GM21515 (cell line): Measurements from ENCODE around the gene CACNA1C.

Experiments used
- ATAC-seq: cut with Tn5 transposase; IDR thresholded peaks from one replicate; pipeline ENCODE4 v1.9.1; 2021; ENCODE audit not compliant: unreplicated experiment

The CACNA1C gene

GRCh38 chr12:2273288-2273687 is 220.5 kb downstream of the CACNA1C start:
- ATAC-seq, result no peak

GRCh38 chr12:2273751-2274150 is 221.0 kb downstream of the CACNA1C start:
- no peak for ATAC-seq

- no peak for ATAC-seq
Measured at GRCh38 chr12:2274733-2275132, 221.9 kb downstream of the CACNA1C start.

- ATAC-seq, result no peak
Measured at GRCh38 chr12:2276288-2277033, 223.7 kb downstream of the CACNA1C start.

- no peak for ATAC-seq
Measured at GRCh38 chr12:2277492-2278155, 224.8 kb downstream of the CACNA1C start.

GRCh38 chr12:2281446-2281845 is 228.7 kb downstream of the CACNA1C start:
- ATAC-seq, result no peak

GRCh38 chr12:2282318-2282717 is 229.5 kb downstream of the CACNA1C start:
- ATAC-seq, result no peak

- ATAC-seq, result no peak
Measured at GRCh38 chr12:2283480-2283879, 230.7 kb downstream of the CACNA1C start.

DNA sequence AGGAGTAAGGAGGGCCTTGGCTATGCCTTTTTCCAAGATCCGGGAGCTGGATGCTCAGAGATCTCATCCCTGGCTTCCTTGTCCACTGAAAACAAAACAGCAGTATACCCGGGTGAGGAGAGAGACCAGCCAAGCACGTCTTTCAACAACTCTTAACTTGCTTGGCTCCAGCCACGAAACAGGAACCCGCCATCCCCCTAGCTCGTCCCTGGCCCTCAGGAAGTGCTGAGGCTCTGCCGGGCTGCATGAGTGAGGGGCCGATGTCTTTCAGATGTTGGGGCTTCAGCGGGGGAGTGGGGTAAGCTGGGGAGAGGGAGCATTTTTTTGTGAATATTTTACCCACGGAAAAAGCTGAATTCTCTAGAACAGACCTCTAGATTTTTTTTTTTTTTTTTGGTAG is 231.1 kb downstream of the CACNA1C start:
- ATAC-seq, result no peak

GRCh38 chr12:2284321-2284813 is 231.6 kb downstream of the CACNA1C start:
- ATAC-seq, result no peak

DNA sequence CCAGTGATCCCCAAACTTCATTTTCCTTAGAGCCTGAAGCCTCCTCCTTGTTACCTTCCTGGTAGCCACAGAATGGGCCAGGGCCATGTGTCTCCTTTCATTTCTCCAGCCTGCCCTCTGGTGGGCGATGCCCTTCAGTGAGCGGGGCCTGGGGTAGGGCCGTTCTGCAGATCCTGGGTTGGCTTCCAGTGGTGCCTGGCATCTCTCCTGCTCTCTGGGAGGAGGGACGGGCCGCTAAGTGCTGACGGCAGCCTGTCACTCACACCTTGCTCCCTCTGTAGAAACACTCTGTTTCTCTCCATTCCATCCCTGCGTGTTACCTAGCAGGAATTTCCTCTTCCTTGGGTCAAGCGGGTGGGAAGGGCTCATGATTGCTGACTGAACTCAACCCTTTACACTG is 232.1 kb downstream of the CACNA1C start:
- no peak for ATAC-seq

DNA sequence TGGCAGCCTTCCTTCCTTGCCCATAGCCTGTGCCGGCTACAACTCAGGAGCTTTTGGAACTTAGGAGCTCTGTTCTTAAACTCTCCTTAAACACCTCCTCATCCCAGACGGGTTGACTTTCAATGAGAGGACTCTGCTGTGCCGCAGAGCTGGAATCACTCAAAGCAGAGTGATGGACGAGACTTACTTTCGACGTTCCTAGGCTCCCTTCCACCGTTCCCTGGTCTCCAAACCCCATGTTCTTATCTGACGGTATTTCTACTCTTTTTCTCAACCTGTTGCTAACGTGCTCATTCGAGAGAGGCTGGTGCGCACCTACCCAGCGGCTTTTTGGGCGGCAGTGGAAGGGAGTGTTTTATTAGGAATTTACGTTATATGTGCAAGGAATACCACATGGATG is 232.7 kb downstream of the CACNA1C start:
- no peak for ATAC-seq

GRCh38 chr12:2286047-2286446 is 233.3 kb downstream of the CACNA1C start:
- no peak for ATAC-seq

- no peak for ATAC-seq
Measured at GRCh38 chr12:2286461-2287131, 233.8 kb downstream of the CACNA1C start.

DNA sequence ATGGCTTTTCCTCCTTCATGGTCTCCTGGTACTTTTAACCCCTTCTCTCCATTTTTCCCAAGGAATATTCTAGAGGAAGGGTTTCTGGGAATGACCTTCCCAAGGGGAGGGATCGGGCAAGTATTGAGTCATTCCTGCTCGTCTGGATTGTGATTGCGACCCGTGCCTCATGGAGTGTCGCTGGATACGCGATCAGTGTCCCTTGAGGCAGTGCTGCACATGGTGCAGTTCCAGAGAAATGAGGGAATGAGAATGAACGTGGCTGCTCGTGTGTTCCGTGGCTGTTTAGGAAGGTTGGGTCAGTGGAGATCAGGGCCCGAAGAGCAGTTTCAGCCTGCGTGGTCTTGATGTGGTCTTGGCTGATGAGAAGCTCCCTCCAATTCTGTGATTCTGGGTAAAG is 234.4 kb downstream of the CACNA1C start:
- ATAC-seq, result no peak

GRCh38 chr12:2287589-2287988 is 234.8 kb downstream of the CACNA1C start:
- ATAC-seq, result no peak

- ATAC-seq, result no peak
Measured at GRCh38 chr12:2288001-2288400, 235.2 kb downstream of the CACNA1C start.

DNA sequence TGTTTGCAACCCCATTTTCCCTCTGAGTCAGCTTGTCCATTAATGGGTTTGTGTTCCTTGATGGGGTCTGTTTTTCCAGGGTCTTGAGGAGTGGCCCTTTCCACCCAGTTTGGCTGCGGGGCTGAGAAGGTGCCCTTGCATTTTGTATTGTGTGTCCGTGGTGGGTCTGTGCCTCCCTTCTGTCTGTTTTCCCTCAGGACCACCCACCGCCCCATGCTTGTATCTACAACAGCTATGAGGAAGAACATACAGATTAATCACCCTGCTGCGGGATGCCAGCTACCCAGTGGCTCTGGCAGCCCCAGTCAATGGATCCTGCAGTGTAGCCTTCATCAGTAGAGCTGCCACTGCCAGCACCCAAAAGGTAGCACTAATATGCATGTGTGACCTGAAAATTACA is 235.7 kb downstream of the CACNA1C start:
- ATAC-seq, result no peak

DNA sequence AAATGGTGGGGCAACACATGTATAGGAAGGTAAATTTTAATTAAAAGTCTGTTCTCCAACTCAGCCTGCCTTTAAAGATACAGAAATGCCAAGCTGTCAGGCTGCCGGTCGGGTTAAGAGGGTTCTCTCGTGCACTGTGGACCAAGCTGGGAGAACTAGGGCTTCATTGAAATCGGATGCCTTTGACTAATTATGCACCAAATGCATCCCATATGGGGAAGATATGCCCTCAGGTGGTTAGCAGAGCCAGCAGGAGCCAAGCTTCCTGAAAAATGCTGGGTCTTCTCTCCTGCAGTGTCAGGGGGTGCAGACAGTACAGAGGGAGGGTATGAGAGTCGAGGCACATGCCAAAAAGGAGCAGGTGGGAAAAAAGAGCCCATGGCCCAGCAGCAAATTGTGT is 236.1 kb downstream of the CACNA1C start:
- no peak for ATAC-seq

DNA sequence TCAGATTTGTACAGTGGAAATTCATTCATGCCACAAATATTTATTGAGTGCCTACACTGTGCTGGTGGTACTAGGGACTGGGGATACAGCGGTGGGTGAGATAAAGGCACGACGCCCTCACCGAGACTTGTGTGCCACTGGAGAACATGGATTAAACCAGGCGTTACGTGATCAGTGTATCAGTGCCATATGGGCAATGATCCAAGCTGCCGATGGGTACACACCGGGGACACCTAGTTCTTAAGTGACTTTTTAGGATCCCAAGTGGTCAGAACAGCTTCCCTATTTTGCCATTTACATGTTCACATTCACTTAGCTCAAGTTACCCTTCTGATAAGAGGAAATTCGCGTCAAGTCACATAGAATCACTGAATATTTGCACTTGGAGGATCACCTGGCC is 236.7 kb downstream of the CACNA1C start:
- no peak for ATAC-seq

DNA sequence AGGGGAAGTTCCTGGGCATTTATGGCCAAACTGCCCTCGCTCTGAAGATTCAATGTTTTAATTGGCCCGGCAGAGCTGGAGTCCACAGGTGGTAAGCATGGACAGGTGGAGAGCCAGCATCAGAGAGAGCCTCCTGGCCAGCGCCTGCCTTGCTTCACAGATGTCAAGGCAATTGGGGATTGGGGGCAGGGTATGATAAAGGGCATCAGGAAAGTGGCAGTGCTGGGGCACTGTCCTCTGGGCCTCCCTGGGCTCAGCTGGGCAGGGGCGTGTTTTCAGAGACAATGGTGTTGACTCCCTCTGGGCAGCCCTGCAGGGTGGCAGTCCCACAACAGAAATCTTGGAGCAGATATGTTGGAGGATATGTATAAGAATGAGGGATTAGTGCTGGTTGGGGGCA is 237.3 kb downstream of the CACNA1C start:
- ATAC-seq, result no peak

DNA sequence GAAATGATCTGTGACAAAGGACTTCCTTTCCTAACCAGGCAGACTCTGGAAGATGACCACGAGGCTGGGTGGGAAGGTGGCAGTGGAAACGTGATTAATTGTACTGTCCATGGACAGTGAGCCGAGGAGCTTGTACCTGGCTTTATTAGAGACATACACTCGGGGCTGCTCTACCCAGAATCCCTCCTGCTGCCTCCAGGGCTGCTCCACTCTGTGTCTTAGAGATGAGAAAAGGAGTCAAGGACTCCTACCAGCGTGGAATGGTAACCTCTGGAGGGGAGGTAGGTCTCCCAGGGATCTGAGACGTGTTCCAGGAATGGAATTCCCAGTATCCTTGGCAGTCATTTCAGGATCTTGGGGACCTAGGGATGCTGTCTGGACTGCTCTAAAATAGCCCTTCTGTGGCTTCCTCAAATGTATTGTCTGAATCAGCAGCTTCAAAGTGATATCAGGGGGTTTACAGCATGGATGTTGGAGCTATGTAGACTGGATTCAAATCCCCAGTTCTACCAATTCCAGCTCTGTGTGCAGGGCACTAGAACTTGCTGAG is 237.8 kb downstream of the CACNA1C start:
- ATAC-seq, result no peak
